Heart left ventricle (tissue), 16 donors: ENCODE results near the gene SKA2. TPM values are rescaled to one million over a fixed set of nuclear protein-coding genes. Genes with fewer than 3 reads are reported as not detected.

Experiments
- ATAC-seq, 4 donors: fragments of 200-7000 bp; cut with Tn5 transposase; one replicate each; pipeline ENCODE4 v1.9.1; 2020 to 2022; ENCODE audit warnings: moderate library complexity in 4 of 4, mild to moderate bottlenecking in 3 of 4, moderate number of reproducible peaks in 1 of 4
- DNase-seq, 5 donors: peaks; one replicate each; pipeline ENCODE4 v3.0.0-alpha.2; 2020
- H3K27ac ChIP-seq, 12 donors: fragments of 200-600 bp; sonication (generic) in 4 of 12; one replicate each; pipeline versions ENCODE4 v1.5.0 to v1.8.0; 2016 to 2022; ENCODE audit warnings: mild to moderate bottlenecking in 2 of 12
- H3K27me3 ChIP-seq, 9 donors: fragments of 200-600 bp; sonication (generic) in 2 of 9; one replicate each; pipeline versions ENCODE4 v1.5.1 to v1.8.0; 2016 to 2022; ENCODE audit warnings: mild to moderate bottlenecking in 3 of 9
- H3K36me3 ChIP-seq, 9 donors: fragments of 200-600 bp; sonication (generic) in 2 of 9; one replicate each; pipeline versions ENCODE4 v1.5.0 to v1.8.0; 2018 to 2022; ENCODE audit warnings: mild to moderate bottlenecking in 2 of 9
- H3K4me1 ChIP-seq, 12 donors: fragments of 200-600 bp; sonication (generic) in 4 of 12; one replicate each; pipeline versions ENCODE4 v1.5.0 to v1.8.0; 2016 to 2022; ENCODE audit warnings: mild to moderate bottlenecking in 3 of 12
- H3K4me3 ChIP-seq, 12 donors: fragments of 200-600 bp; sonication (generic) in 4 of 12; one replicate each; pipeline versions ENCODE4 v1.5.0 to v1.8.0; 2017 to 2022; ENCODE audit warnings: mild to moderate bottlenecking in 9 of 12, moderate library complexity in 4 of 12
- H3K9me3 ChIP-seq, 12 donors: fragments of 200-600 bp; sonication (generic) in 4 of 12; one replicate each; pipeline versions ENCODE4 v1.5.0 to v1.8.0; 2016 to 2022; ENCODE audit warnings: mild to moderate bottlenecking in 1 of 12
- CTCF ChIP-seq, 12 donors: fragments of 200-600 bp; sonication (generic) in 4 of 12; IDR thresholded peaks; one replicate each; pipeline versions ENCODE4 v1.5.0 to v1.8.0; 2018 to 2022; ENCODE audit warnings: antibody characterized with exemption in 12 of 12, mild to moderate bottlenecking in 5 of 12
- POLR2A ChIP-seq, 2 donors: fragments of 450-650 bp; IDR thresholded peaks; one replicate each; pipeline ENCODE4 v1.6.1; 2017; ENCODE audit warnings: antibody characterized with exemption in 2 of 2, mild to moderate bottlenecking in 2 of 2, moderate library complexity in 2 of 2
- WGBS, 4 donors: extraction: QIAGEN DNeasy Blood & Tissue Kit in 2 of 4; methylation state at CpG; one replicate each; pipeline versions ENCODE4 v1.1.5 to v1.1.7; 2013 to 2018; 5-methylcytosine and 5-hydroxymethylcytosine counted together
- intact Hi-C, 10 donors: fragments of 100-400 bp; cut with DNase I; formaldehyde crosslinking; loops; one replicate each; pipeline versions ENCODE4 v1.11.1 to v1.14.2; 2022
- polyA plus RNA-seq, 2 donors: library from polyadenylated mRNA; stranded (reverse); fragments of 200-250 nt; gene quantifications; one replicate each; pipeline ENCODE4 v1.2.3, GENCODE V29; 2013
- total RNA-seq, 9 donors: library from RNA; depleted of rRNA in 2 of 9; stranded (reverse); fragments of >200 nt in 2 of 9; fragmentation: NEBNext Ultra II Directional in 3 of 9; extraction: Animal tissue kit (Norgen Biotek cat#: 25700) in 3 of 9; gene quantifications; one replicate each; pipeline versions ENCODE4 v1.1.0 to v1.2.4, GENCODE V29; 2016 to 2023
- donor health status: ischemic (EF 13 %, LVEDD 7.1; RV severe dilation, severe dysfunction).
- donor health status: healthy with polysubstance abuse.
- donor health status: DM: no; HTN: yes; CAD: no.
- donor health status: DM: no; HTN: no; CAD: no.
- donor health status: ischemic (EF 25% LVEDD 6.9; RV normal size, moderate dysfunction).
- donor health status: ischemic (EF 25% LVEDD 5.7; RV mildly dilated, moderate dysfunction).
- donor health status: healthy.
- donor health status: DM: yes; HTN: yes; CAD: no.
- donor health status: ischemic (EF 35%, LVEDD 5.7; RV mildly dilated, moderate dysfunction).
- donor health status: nonischemic (EF 11% LVEDD 7.7; RV severe dilation, severe dysfunction).
- donor health status: DM: yes; HTN: yes; CAD: no.
- donor health status: PGD.
- donor health status: ischemic (EF 29% LVEDD 5.4; RV normal size, mild dysfunction).
- donor health status: nonischemic (EF 23%, LVEDD 6.1; RV moderate dilation, normal function).

The SKA2 gene
- total and polyA plus RNA-seq, 11 donors: 23.7 to 52.3 (median 39.1) TPM

GRCh38 chr17:59174671-59175070 is 19.7 kb upstream of the SKA2 start:
- H3K4me3 ChIP-seq: no peak overlapping the region
- H3K27ac ChIP-seq: no peak overlapping the region
- H3K36me3 ChIP-seq: peaks cover 0 to 6% (median 0%) of the 10 kb centered on the region in 9 donors
- H3K27me3 ChIP-seq: no peaks in the 10 kb centered on the region
- WGBS, 4 donors: 95 to 98% (median 97%) methylated on average over 11 of the region's 11 CpGs
- DNase-seq: no peak
- H3K9me3 ChIP-seq: no peaks in the 10 kb centered on the region
- no peak for TF ChIP-seq POLR2A (IDR thresholded peaks at IDR 0.05)
- no peak for TF ChIP-seq CTCF (IDR thresholded peaks at IDR 0.05)
- H3K4me1 ChIP-seq: no peaks in the 10 kb centered on the region
- intact Hi-C loops: no loop called here
- ATAC-seq: no peak

GRCh38 chr17:59172436-59173004 is 17.5 kb upstream of the SKA2 start:
- Histone ChIP-seq H3K27me3 (no peaks in the 10 kb centered on the region), H3K36me3 (peaks cover 0 to 6% (median 0%) of the 10 kb centered on the region in 9 donors), H3K27ac (no peak overlapping the region), H3K4me1 (peaks cover 0 to 3% (median 0%) of the 10 kb centered on the region in 12 donors), H3K4me3 (no peak overlapping the region), H3K9me3 (no peaks in the 10 kb centered on the region)
- intact Hi-C loops: no loop called here
- 96 to 100% (median 98%) methylated on average over 17 to 33 of the region's 33 CpGs for WGBS, 4 donors
- ATAC-seq (no peak), DNase-seq (no peak)
- TF ChIP-seq CTCF (IDR thresholded peaks at IDR 0.05): no peak
- no peak for TF ChIP-seq POLR2A (IDR thresholded peaks at IDR 0.05)

- no peak for TF ChIP-seq CTCF (IDR thresholded peaks at IDR 0.05)
- TF ChIP-seq POLR2A (IDR thresholded peaks at IDR 0.05): no peak
Observed at GRCh38 chr17:59167571-59168001, 12.6 kb upstream of the SKA2 start.

GRCh38 chr17:59165933-59166342 is 11.0 kb upstream of the SKA2 start:
- DNase-seq (no peak), ATAC-seq (no peak)
- peak overlapping the region in 1 of 12 donors; percentile 25 for H3K27ac ChIP-seq
- WGBS, 4 donors: 76 to 88% (median 85%) methylated on average over 2 of the region's 2 CpGs
- no peaks in the 10 kb centered on the region for H3K27me3 ChIP-seq
- H3K36me3 ChIP-seq: no peaks in the 10 kb centered on the region
- peaks cover 0 to 13% (median 0%) of the 10 kb centered on the region in 12 donors for H3K4me1 ChIP-seq
- no peak overlapping the region for H3K4me3 ChIP-seq
- TF ChIP-seq CTCF (IDR thresholded peaks at IDR 0.05): peak in 8 of 12 donors; percentile 19 to 51 (median 36)
- TF ChIP-seq POLR2A (IDR thresholded peaks at IDR 0.05): no peak
- intact Hi-C loops: no loop called here
- no peaks in the 10 kb centered on the region for H3K9me3 ChIP-seq

More at GRCh38 chr17:59167571-59168001, 12.6 kb upstream of the SKA2 start:
- Histone ChIP-seq H3K27ac (no peak overlapping the region), H3K4me1 (peaks cover 0 to 13% (median 0%) of the 10 kb centered on the region in 12 donors), H3K4me3 (no peak overlapping the region), H3K36me3 (peaks cover 0 to 6% (median 0%) of the 10 kb centered on the region in 9 donors), H3K9me3 (no peaks in the 10 kb centered on the region), H3K27me3 (no peaks in the 10 kb centered on the region)
- intact Hi-C loops: no loop called here
- ATAC-seq: no peak
- no peak for DNase-seq
- 42 to 64% (median 62%) methylated on average over 2 of the region's 2 CpGs for whole genome bisulfite sequencing, 4 donors
